GM12891 (cell line): Measurements from ENCODE around the gene CRADD.
"Not testable (repeated sequence)": the region's sequence is repeated elsewhere in the genome, so short reads cannot be mapped to it uniquely, and the experiment has no call there.

Experiments used
- DNase-seq: peaks from one replicate; pipeline ENCODE4 v3.0.0; 2011; ENCODE audit warnings: low spot score; ENCODE audit not compliant: insufficient read length
- FAIRE-seq: peaks from 2 replicates; lab custom pipeline; 2011; peaks lifted over from hg19 to GRCh38; lab: Jason Lieb, UNC
- PAX5 ChIP-seq: IDR thresholded peaks from 2 replicates; pipeline ENCODE4 v1.6.1; 2011; ENCODE audit warnings: low read length, moderate library complexity, mild to moderate bottlenecking; ENCODE audit not compliant: insufficient read depth, severe bottlenecking
- POLR2A ChIP-seq: IDR thresholded peaks from 2 replicates; pipeline ENCODE4 v1.6.1; 2011; ENCODE audit warnings: low read depth, low read length, control low read depth
- POLR2AphosphoS5 ChIP-seq: IDR thresholded peaks from 2 replicates; pipeline ENCODE4 v1.6.1; 2011; ENCODE audit warnings: low read depth, low read length, control low read depth
- POU2F2 ChIP-seq: IDR thresholded peaks from 2 replicates; pipeline ENCODE4 v1.6.1; 2011; ENCODE audit warnings: low read depth, mild to moderate bottlenecking, control low read depth, low read length, moderate library complexity
- SPI1 ChIP-seq: IDR thresholded peaks from 2 replicates; pipeline ENCODE4 v1.6.1; 2011; ENCODE audit warnings: low read depth, low read length, control low read depth
- TAF1 ChIP-seq: IDR thresholded peaks from 2 replicates; pipeline ENCODE4 v1.6.1; 2011; ENCODE audit warnings: low read depth, low read length, control low read depth

Gene CRADD

GRCh38 chr12:93798279-93799151 lies 121.3 kb downstream of the CRADD start:
- TF ChIP-seq PAX5: no peak
- TF ChIP-seq TAF1: no peak
- TF ChIP-seq POU2F2: no peak
- TF ChIP-seq POLR2A: no peak
- TF ChIP-seq POLR2AphosphoS5: no peak
- no peak for TF ChIP-seq SPI1
- no peak for FAIRE-seq
- DNase-seq: no peak

GRCh38 chr12:93801666-93802065 lies 124.5 kb downstream of the CRADD start:
- FAIRE-seq, DNase-seq: not testable (repeated sequence)

GRCh38 chr12:93802293-93802692 lies 125.1 kb downstream of the CRADD start:
- no peak for FAIRE-seq

GRCh38 chr12:93802698-93803423 lies 125.7 kb downstream of the CRADD start:
- no peak for FAIRE-seq
- TF ChIP-seq POLR2A (no peak), POLR2AphosphoS5 (no peak), POU2F2 (no peak), SPI1 (no peak), PAX5 (no peak), TAF1 (no peak)
- no peak for DNase-seq

More at GRCh38 chr12:93802293-93802692, 125.1 kb downstream of the CRADD start:
- no peak for TF ChIP-seq PAX5
- TF ChIP-seq TAF1: no peak
- TF ChIP-seq POLR2AphosphoS5: no peak
- no peak for TF ChIP-seq POLR2A
- no peak for TF ChIP-seq POU2F2
- no peak for TF ChIP-seq SPI1
- no peak for DNase-seq

- FAIRE-seq (no peak), DNase-seq (no peak)
- TF ChIP-seq PAX5 (no peak), POLR2A (no peak), TAF1 (no peak), SPI1 (no peak), POU2F2 (no peak), POLR2AphosphoS5 (no peak)
These were observed 126.2 kb downstream of the CRADD start for GRCh38 chr12:93803424-93803807.

GRCh38 chr12:93804392-93805179 lies 127.4 kb downstream of the CRADD start:
- no peak for DNase-seq
- no peak for FAIRE-seq
- TF ChIP-seq SPI1 (no peak), POLR2A (no peak), POU2F2 (no peak), TAF1 (no peak), POLR2AphosphoS5 (no peak), PAX5 (no peak)

GRCh38 chr12:93805736-93806141 lies 128.6 kb downstream of the CRADD start:
- no peak for FAIRE-seq
- DNase-seq: no peak
- TF ChIP-seq POLR2A: no peak

GRCh38 chr12:93807354-93807753 lies 130.2 kb downstream of the CRADD start:
- FAIRE-seq (no peak), DNase-seq (no peak)
- TF ChIP-seq POU2F2 (no peak), SPI1 (no peak), TAF1 (no peak), POLR2A (no peak)

GRCh38 chr12:93808169-93808899 lies 131.2 kb downstream of the CRADD start:
- no peak for DNase-seq
- TF ChIP-seq SPI1: no peak
- no peak for TF ChIP-seq POLR2AphosphoS5
- no peak for TF ChIP-seq PAX5
- TF ChIP-seq POLR2A: no peak
- no peak for TF ChIP-seq POU2F2
- TF ChIP-seq TAF1: no peak
- FAIRE-seq: no peak
